Omental fat pad (tissue), 4 donors: ENCODE results near the gene EPHA3. TPM values are rescaled to one million over a fixed set of nuclear protein-coding genes. Genes with fewer than 3 reads are reported as not detected.

Source experiments
- ATAC-seq: fragments of 150-250 bp; one replicate; pipeline ENCODE4 v1.9.1; 2016; ENCODE audit warnings: mild to moderate bottlenecking, moderate library complexity; ENCODE audit not compliant: low FRiP score
- DNase-seq: peaks from one replicate; pipeline ENCODE4 v3.0.0-alpha.2; 2019; ENCODE audit warnings: low spot score
- CTCF ChIP-seq, 3 donors: fragments of 450-650 bp; IDR thresholded peaks; one replicate each; pipeline ENCODE4 v1.5.1; 2016 to 2017; ENCODE audit warnings: antibody characterized with exemption in 3 of 3, mild to moderate bottlenecking in 3 of 3, moderate library complexity in 2 of 3
- total RNA-seq, 4 donors: library from RNA; depleted of rRNA; stranded (reverse); fragments of >200 nt; gene quantifications; one replicate each; pipeline ENCODE4 v1.1.0, GENCODE V29; 2016

The EPHA3 gene
- total RNA-seq, 4 donors from 2014 or later = 2.8 to 15.3 (median 4.9) TPM

GRCh38 chr3:89238846-89239245, 131.4 kb downstream of the EPHA3 start:
- DNase-seq = no peak
- TF ChIP-seq CTCF (IDR thresholded peaks at IDR 0.05) = no peak
- ATAC-seq = no peak

- no peak for DNase-seq
- no peak for ATAC-seq
- TF ChIP-seq CTCF (IDR thresholded peaks at IDR 0.05) = no peak
Observed at GRCh38 chr3:89239774-89240173, 132.4 kb downstream of the EPHA3 start.

- TF ChIP-seq CTCF (IDR thresholded peaks at IDR 0.05) = no peak
- no peak for DNase-seq
- no peak for ATAC-seq
Observed at GRCh38 chr3:89245612-89246011, 138.2 kb downstream of the EPHA3 start.

- DNase-seq (no peak), ATAC-seq (no peak)
- TF ChIP-seq CTCF (IDR thresholded peaks at IDR 0.05) = no peak
Observed at GRCh38 chr3:89246326-89246725, 138.9 kb downstream of the EPHA3 start.

- TF ChIP-seq CTCF (IDR thresholded peaks at IDR 0.05) = no peak
- DNase-seq (no peak), ATAC-seq (no peak)
Observed at GRCh38 chr3:89250742-89251141, 143.3 kb downstream of the EPHA3 start.

GRCh38 chr3:89252016-89252415, 144.6 kb downstream of the EPHA3 start:
- no peak for TF ChIP-seq CTCF (IDR thresholded peaks at IDR 0.05)
- no peak for DNase-seq
- no peak for ATAC-seq

- ATAC-seq = no peak
- DNase-seq = no peak
- TF ChIP-seq CTCF (IDR thresholded peaks at IDR 0.05) = no peak
Observed at GRCh38 chr3:89252860-89253259, 145.4 kb downstream of the EPHA3 start.
